Measurements from ENCODE around the gene ACTL10. TPM values are rescaled to one million over a fixed set of nuclear protein-coding genes. Genes with fewer than 3 reads are reported as not detected.

The ACTL10 gene
- total RNA-seq, 1 donor from 2014 or later = 1.1 TPM

DNA sequence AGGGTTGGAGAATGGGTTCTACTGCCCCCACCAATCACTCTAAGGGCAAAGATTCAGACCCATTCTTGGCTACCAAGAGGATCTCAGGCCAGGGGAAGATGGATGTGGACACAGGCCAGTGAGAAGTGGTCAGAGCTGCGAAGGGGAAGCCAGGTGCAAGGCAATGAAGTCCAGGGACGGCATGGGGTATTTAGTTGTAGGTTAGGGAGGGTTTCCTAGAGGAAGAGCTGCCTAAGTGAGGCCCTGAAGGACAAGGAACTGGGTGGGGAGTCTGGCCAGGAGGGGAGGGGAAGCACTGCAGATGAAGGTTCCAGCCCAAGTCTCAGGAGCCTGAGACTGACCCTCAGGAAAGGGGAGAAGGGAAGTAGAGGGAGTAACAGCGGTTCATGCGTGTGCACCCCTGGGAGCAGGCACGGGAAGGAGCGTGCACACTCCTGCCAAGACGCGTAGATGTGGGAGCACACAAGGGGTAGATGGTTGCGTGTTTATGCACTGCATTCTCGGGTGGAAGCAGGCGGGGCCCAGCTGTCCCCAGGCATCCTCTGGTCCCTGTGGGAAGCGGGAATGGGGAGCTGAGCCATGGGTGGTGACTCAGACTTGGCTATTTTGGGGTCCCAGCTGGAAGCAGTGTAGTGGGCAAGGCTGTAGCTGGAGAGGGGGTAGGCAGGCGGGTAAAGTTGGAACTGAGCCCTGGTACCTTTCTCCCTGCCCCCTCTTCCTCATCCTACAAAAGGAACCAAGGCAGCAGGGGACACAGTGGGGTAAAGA lies 3.3 kb downstream of the ACTL10 start:
- Mint-ChIP-seq H3K27me3 (ENCODE audit: low read depth, unreplicated experiment) (peaks cover 2% of the 10 kb centered on the region), H3K36me3 (ENCODE audit: low read depth, unreplicated experiment) (peaks cover 23% of the 10 kb centered on the region), H3K4me1 (ENCODE audit: low read depth, unreplicated experiment) (peaks cover 16% of the 10 kb centered on the region), H3K9me3 (ENCODE audit: unreplicated experiment) (no peaks in the 10 kb centered on the region), H3K4me3 (ENCODE audit: unreplicated experiment) (peak overlapping the region; percentile 46), H3K27ac (ENCODE audit: unreplicated experiment) (no peak overlapping the region)
- no peaks in the 10 kb centered on the region for H3K27me3 ChIP-seq (ENCODE audit: insufficient read depth, low read length)
- TF ChIP-seq EZH2 (IDR thresholded peaks at IDR 0.05; ENCODE audit: insufficient read depth, low read length) (no peak), CTCF (IDR thresholded peaks at IDR 0.05; ENCODE audit: insufficient read depth, low read depth, low read length) (no peak)
- no peak overlapping the region for H3K27ac ChIP-seq (ENCODE audit: low read depth, low read length)
- H3K79me2 ChIP-seq (ENCODE audit: insufficient read depth, low read length) = peaks cover 2% of the 10 kb centered on the region
- no peak overlapping the region for H3K4me2 ChIP-seq (ENCODE audit: low read length)
- no peak for DNase-seq (ENCODE audit: low read depth)
- peaks cover 53% of the 10 kb centered on the region for H3K4me1 ChIP-seq (ENCODE audit: insufficient read depth, low read length)
- H2AFZ ChIP-seq (ENCODE audit: low read depth, low read length) = no peak overlapping the region
- H3K4me3 ChIP-seq (ENCODE audit: insufficient read depth, low read depth, low read length) = no peak overlapping the region
- no peak overlapping the region for H3K9ac ChIP-seq (ENCODE audit: low read length)
- H3K9me3 ChIP-seq (ENCODE audit: insufficient read depth, low read depth, low read length) = no peaks in the 10 kb centered on the region
- FAIRE-seq = no peak
- peaks cover 50% of the 10 kb centered on the region for H4K20me1 ChIP-seq (ENCODE audit: insufficient read depth, low read length)
- H3K36me3 ChIP-seq (ENCODE audit: insufficient read depth, low read length) = no peaks in the 10 kb centered on the region

DNA sequence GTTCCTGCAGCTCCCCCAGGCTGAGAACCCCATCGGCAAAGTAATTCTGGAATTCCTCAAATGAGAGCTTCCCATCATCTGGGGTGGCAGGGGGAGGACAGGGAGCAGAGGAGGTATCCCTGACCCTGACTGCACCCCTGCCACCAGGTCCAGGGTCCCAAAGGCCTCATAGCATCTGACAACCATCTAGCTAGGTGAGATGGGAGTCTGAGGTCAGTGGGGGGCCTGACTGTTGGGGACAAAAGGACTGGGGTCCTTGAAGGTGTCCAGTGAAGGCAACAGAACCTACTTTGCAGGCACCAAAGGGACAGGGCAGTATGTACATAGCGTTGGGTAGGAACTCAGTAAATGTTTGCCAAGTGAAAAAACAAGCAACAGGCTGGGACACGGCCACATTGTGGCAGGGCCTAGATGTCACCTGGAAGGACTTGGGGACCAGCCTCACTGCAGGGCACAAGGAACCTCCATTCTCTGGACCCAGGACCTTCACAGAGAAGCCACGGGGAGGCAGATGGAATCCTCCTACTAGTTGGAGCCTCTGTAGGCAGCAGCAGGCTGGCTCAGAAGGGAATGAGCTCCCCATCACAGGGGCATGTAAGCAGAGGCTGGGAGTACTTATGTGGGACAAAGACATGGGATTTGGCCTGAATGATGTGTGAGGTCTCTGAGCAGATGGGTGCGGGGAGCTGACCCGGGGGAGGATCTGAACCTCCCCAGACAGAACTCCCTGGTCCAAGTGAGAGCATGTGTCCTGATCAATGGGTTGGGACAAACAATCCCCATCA lies 4.2 kb downstream of the ACTL10 start:
- H3K79me2 ChIP-seq (ENCODE audit: insufficient read depth, low read length) = peaks cover 2% of the 10 kb centered on the region
- H3K27ac ChIP-seq (ENCODE audit: low read depth, low read length) = no peak overlapping the region
- no peak overlapping the region for H3K9ac ChIP-seq (ENCODE audit: low read length)
- Mint-ChIP-seq H3K27me3 (ENCODE audit: low read depth, unreplicated experiment) (peaks cover 2% of the 10 kb centered on the region), H3K9me3 (ENCODE audit: unreplicated experiment) (no peaks in the 10 kb centered on the region), H3K27ac (ENCODE audit: unreplicated experiment) (no peak overlapping the region), H3K36me3 (ENCODE audit: low read depth, unreplicated experiment) (peaks cover 23% of the 10 kb centered on the region), H3K4me3 (ENCODE audit: unreplicated experiment) (no peak overlapping the region), H3K4me1 (ENCODE audit: low read depth, unreplicated experiment) (peaks cover 15% of the 10 kb centered on the region)
- no peaks in the 10 kb centered on the region for H3K36me3 ChIP-seq (ENCODE audit: insufficient read depth, low read length)
- peaks cover 56% of the 10 kb centered on the region for H3K4me1 ChIP-seq (ENCODE audit: insufficient read depth, low read length)
- H3K4me3 ChIP-seq (ENCODE audit: insufficient read depth, low read depth, low read length) = no peak overlapping the region
- DNase-seq (ENCODE audit: low read depth) (no peak), FAIRE-seq (no peak)
- H2AFZ ChIP-seq (ENCODE audit: low read depth, low read length) = no peak overlapping the region
- H3K4me2 ChIP-seq (ENCODE audit: low read length) = no peak overlapping the region
- no peaks in the 10 kb centered on the region for H3K27me3 ChIP-seq (ENCODE audit: insufficient read depth, low read length)
- no peaks in the 10 kb centered on the region for H3K9me3 ChIP-seq (ENCODE audit: insufficient read depth, low read depth, low read length)
- H4K20me1 ChIP-seq (ENCODE audit: insufficient read depth, low read length) = peaks cover 50% of the 10 kb centered on the region
- TF ChIP-seq CTCF (IDR thresholded peaks at IDR 0.05; ENCODE audit: insufficient read depth, low read depth, low read length) (no peak), EZH2 (IDR thresholded peaks at IDR 0.05; ENCODE audit: insufficient read depth, low read length) (no peak)

Data from astrocyte (in vitro differentiated cells and primary cell).